Cardiac septum (tissue), 1 donor: Measurements from ENCODE around the gene ELOVL5. TPM values are rescaled to one million over a fixed set of nuclear protein-coding genes. Genes with fewer than 3 reads are reported as not detected.

Experiments
- microRNA-seq: library from miRNA; unstranded; fragments of <30 nt; microRNA quantifications from one replicate; pipeline ENCODE4 v1.2.0, GENCODE V29; 2020
- total RNA-seq: library from RNA; stranded (reverse); fragmentation: NEBNext Ultra II Directional; extraction: Animal tissue kit (Norgen Biotek cat#: 25700); gene quantifications from one replicate; pipeline ENCODE4 v1.2.1, GENCODE V29; 2021
- donor health status: DM: no; HTN: no; CAD: no.

Gene ELOVL5
- total RNA-seq, 1 donor from 2014 or later: 37.6 TPM

Small RNAs within 50 kb of the gene (microRNA-seq; reads per million reads assigned to microRNA genes)
- not detected for gene MIR5685

Other genes with a start within 250 kb of the ELOVL5 start
- not detected for gene GCM1, start 200.1 kb downstream of the ELOVL5 start, total RNA-seq
- gene GCLC, start 196.2 kb upstream of the ELOVL5 start, total RNA-seq: 33.0 TPM